IPS DF 6.9 (cell line): ENCODE data around the gene DGKA.
A peak's percentile ranks its signal among the peaks of the same experiment; 100 is the strongest.

Source experiments
- DNase-seq: peaks from one replicate; pipeline ENCODE4 v3.0.0-alpha.2; 2013; ENCODE audit warnings: low read depth, low spot score
- H3K27ac ChIP-seq: one replicate; pipeline ENCODE4 v1.5.1; 2013; ENCODE audit warnings: low read length, control low read depth
- H3K27me3 ChIP-seq: 2 replicates; pipeline ENCODE4 v1.6.1; 2013; ENCODE audit warnings: mild to moderate bottlenecking, low read length; ENCODE audit not compliant: control insufficient read depth, insufficient read depth
- H3K36me3 ChIP-seq: 2 replicates; pipeline ENCODE4 v1.6.1; 2013; ENCODE audit warnings: low read length; ENCODE audit not compliant: control insufficient read depth, insufficient read depth
- H3K4me1 ChIP-seq: 2 replicates; pipeline ENCODE4 v1.6.1; 2013; ENCODE audit warnings: low read length; ENCODE audit not compliant: control insufficient read depth, insufficient read depth
- H3K4me3 ChIP-seq: 2 replicates; pipeline ENCODE4 v1.5.1; 2013; ENCODE audit warnings: mild to moderate bottlenecking, low read length
- H3K9me3 ChIP-seq: 2 replicates; pipeline ENCODE4 v1.6.1; 2013; ENCODE audit warnings: low read length, inconsistent platforms; ENCODE audit not compliant: control insufficient read depth, insufficient read depth
- WGBS: extraction: QIAGEN DNeasy Blood & Tissue Kit; methylation state at CpG from one replicate; pipeline ENCODE4 v1.1.7; 2013; ENCODE audit warnings: mixed read lengths, missing lambda C conversion rate; ENCODE audit not compliant: insufficient read length, insufficient coverage; 5-methylcytosine and 5-hydroxymethylcytosine counted together

DGKA gene

GRCh38 chr12:55966408-55967281, 35.7 kb downstream of the DGKA start, which contains the start of gene CDK2:
Gene CDK2, plus strand, starts transcription at chr12:55966830. Its CDS starts 179 bp downstream, at chr12:55967009.
- H3K27me3 ChIP-seq, result no peaks in the 10 kb centered on the region
- no peaks in the 10 kb centered on the region for H3K9me3 ChIP-seq
- WGBS, result no CpG with 5 or more reads among the region's 45 CpGs
- no peak for DNase-seq
- H3K27ac ChIP-seq, result no peak within 1 kb of the TSS
- peaks cover 8% of the 10 kb centered on the region; the same call in 1 of the 2 replicates for H3K36me3 ChIP-seq
- peak within 1 kb of the TSS; percentile 84 for H3K4me3 ChIP-seq
- peaks cover 8% of the 10 kb centered on the region for H3K4me1 ChIP-seq

GRCh38 chr12:55969356-55969755, 38.4 kb downstream of the DGKA start:
- Histone ChIP-seq H3K9me3 (no peaks in the 10 kb centered on the region), H3K4me1 (peaks cover 10% of the 10 kb centered on the region), H3K27ac (no peak overlapping the region), H3K36me3 (peaks cover 8% of the 10 kb centered on the region; the same call in 1 of the 2 replicates), H3K27me3 (no peaks in the 10 kb centered on the region), H3K4me3 (no peak overlapping the region)
- no CpG with 5 or more reads among the region's 4 CpGs for WGBS
- DNase-seq, result no peak

- no CpG with 5 or more reads among the region's 7 CpGs for WGBS
- Histone ChIP-seq H3K27ac (no peak overlapping the region), H3K4me3 (no peak overlapping the region), H3K9me3 (no peaks in the 10 kb centered on the region), H3K27me3 (no peaks in the 10 kb centered on the region), H3K4me1 (peaks cover 7% of the 10 kb centered on the region), H3K36me3 (peaks cover 8% of the 10 kb centered on the region; the same call in 1 of the 2 replicates)
- no peak for DNase-seq
Observed at GRCh38 chr12:55970775-55971174, 39.8 kb downstream of the DGKA start.

GRCh38 chr12:55972042-55972441, 41.1 kb downstream of the DGKA start:
- no peak for DNase-seq
- Histone ChIP-seq H3K4me3 (no peak overlapping the region), H3K27ac (no peak overlapping the region), H3K36me3 (peaks cover 8% of the 10 kb centered on the region; the same call in 1 of the 2 replicates), H3K27me3 (no peaks in the 10 kb centered on the region), H3K9me3 (no peaks in the 10 kb centered on the region), H3K4me1 (peaks cover 5% of the 10 kb centered on the region)
- WGBS, result no CpG with 5 or more reads among the region's 3 CpGs

- peaks cover 5% of the 10 kb centered on the region for H3K4me1 ChIP-seq
- WGBS, result no CpG with 5 or more reads among the region's 1 CpG
- no peak overlapping the region for H3K27ac ChIP-seq
- no peaks in the 10 kb centered on the region for H3K9me3 ChIP-seq
- H3K27me3 ChIP-seq, result no peaks in the 10 kb centered on the region
- DNase-seq, result no peak
- peaks cover 8% of the 10 kb centered on the region; the same call in 1 of the 2 replicates for H3K36me3 ChIP-seq
- H3K4me3 ChIP-seq, result no peak overlapping the region
Observed at GRCh38 chr12:55972456-55972855, 41.5 kb downstream of the DGKA start.

GRCh38 chr12:55972911-55973598, 42.1 kb downstream of the DGKA start:
- no peak overlapping the region for H3K27ac ChIP-seq
- peak overlapping the region; percentile 29; the same call in 1 of the 2 replicates for H3K4me3 ChIP-seq
- no peak for DNase-seq
- peaks cover 8% of the 10 kb centered on the region; the same call in 1 of the 2 replicates for H3K36me3 ChIP-seq
- 100% methylated on average over 1 of the region's 18 CpGs for WGBS
- H3K9me3 ChIP-seq, result no peaks in the 10 kb centered on the region
- H3K27me3 ChIP-seq, result no peaks in the 10 kb centered on the region
- H3K4me1 ChIP-seq, result peaks cover 2% of the 10 kb centered on the region; the same call in 1 of the 2 replicates

- no peak within 1 kb of the TSS for H3K27ac ChIP-seq
- H3K27me3 ChIP-seq, result no peaks in the 10 kb centered on the region
- peak within 1 kb of the TSS; percentile 76 for H3K4me3 ChIP-seq
- H3K36me3 ChIP-seq, result peaks cover 8% of the 10 kb centered on the region; the same call in 1 of the 2 replicates
- peak; percentile 100 for DNase-seq
- WGBS, result no CpG with 5 or more reads among the region's 39 CpGs
- peaks cover 2% of the 10 kb centered on the region; the same call in 1 of the 2 replicates for H3K4me1 ChIP-seq
- H3K9me3 ChIP-seq, result no peaks in the 10 kb centered on the region
Observed at GRCh38 chr12:55973599-55974307, 42.8 kb downstream of the DGKA start, which contains the start of gene RAB5B. Gene RAB5B, plus strand, starts transcription at chr12:55974078. Its CDS starts 12,883 bp downstream, at chr12:55986961.

GRCh38 chr12:55974308-55974730, 43.4 kb downstream of the DGKA start:
- peaks cover 2% of the 10 kb centered on the region; the same call in 1 of the 2 replicates for H3K4me1 ChIP-seq
- WGBS, result no CpG with 5 or more reads among the region's 15 CpGs
- no peak overlapping the region for H3K27ac ChIP-seq
- peak overlapping the region; percentile 76 for H3K4me3 ChIP-seq
- DNase-seq, result no peak
- no peaks in the 10 kb centered on the region for H3K27me3 ChIP-seq
- H3K9me3 ChIP-seq, result no peaks in the 10 kb centered on the region
- H3K36me3 ChIP-seq, result peaks cover 8% of the 10 kb centered on the region; the same call in 1 of the 2 replicates

- no peak for DNase-seq
- Histone ChIP-seq H3K4me3 (no peak overlapping the region), H3K4me1 (no peaks in the 10 kb centered on the region), H3K27ac (no peak overlapping the region), H3K27me3 (no peaks in the 10 kb centered on the region), H3K9me3 (no peaks in the 10 kb centered on the region), H3K36me3 (no peaks in the 10 kb centered on the region; the same call in 1 of the 2 replicates)
- WGBS, result no CpG with 5 or more reads among the region's 7 CpGs
Observed at GRCh38 chr12:55978393-55978792, 47.4 kb downstream of the DGKA start.

- no peak for DNase-seq
- no peaks in the 10 kb centered on the region for H3K9me3 ChIP-seq
- H3K4me3 ChIP-seq, result no peak overlapping the region
- H3K4me1 ChIP-seq, result no peaks in the 10 kb centered on the region
- no peaks in the 10 kb centered on the region for H3K27me3 ChIP-seq
- WGBS, result no CpG with 5 or more reads among the region's 3 CpGs
- no peak overlapping the region for H3K27ac ChIP-seq
- H3K36me3 ChIP-seq, result no peaks in the 10 kb centered on the region; the same call in 1 of the 2 replicates
Observed at GRCh38 chr12:55979069-55979468, 48.1 kb downstream of the DGKA start.
